Esophagus muscularis mucosa (tissue), 4 donors: Measurements from ENCODE around the gene SLC5A1. TPM values are rescaled to one million over a fixed set of nuclear protein-coding genes. Genes with fewer than 3 reads are reported as not detected.
"Not testable (repeated sequence)": the region's sequence is repeated elsewhere in the genome, so short reads cannot be mapped to it uniquely, and the experiment has no call there.

Source experiments
- DNase-seq: peaks from one replicate; pipeline ENCODE4 v3.0.0-alpha.2; 2017; ENCODE audit errors: extremely low spot score
- H3K27ac ChIP-seq, 4 donors: fragments of 200-600 bp; sonication (generic); replicated peaks in 1 of 4; 1 replicate in 3 of 4; 2 replicates in 1 of 4; pipeline ENCODE4 v1.5.1; 2016 to 2019; ENCODE audit warnings: mild to moderate bottlenecking in 1 of 4
- H3K27me3 ChIP-seq, 4 donors: fragments of 200-600 bp; sonication (generic); one replicate each; pipeline versions ENCODE4 v1.5.1 to v1.6.0; 2016 to 2019
- H3K36me3 ChIP-seq, 4 donors: fragments of 200-600 bp; sonication (generic); one replicate each; pipeline ENCODE4 v1.5.1; 2016 to 2019
- H3K4me1 ChIP-seq, 4 donors: fragments of 200-600 bp; sonication (generic); one replicate each; pipeline ENCODE4 v1.5.1; 2016 to 2019
- H3K4me3 ChIP-seq, 4 donors: fragments of 200-600 bp; sonication (generic); 1 replicate in 2 of 4; 2 replicates in 2 of 4; pipeline ENCODE4 v1.5.1; 2016 to 2019; ENCODE audit warnings: mild to moderate bottlenecking in 4 of 4, moderate library complexity in 1 of 4
- H3K9me3 ChIP-seq, 4 donors: fragments of 200-600 bp; sonication (generic); 1 replicate in 3 of 4; 2 replicates in 1 of 4; pipeline ENCODE4 v1.5.1; 2016 to 2019
- CTCF ChIP-seq, 3 experiments: fragments of 200-600 bp in 2 of 3; fragments of 450-650 bp in 1 of 3; sonication (generic) in 2 of 3; IDR thresholded peaks; one replicate each; pipeline ENCODE4 v1.5.1; 2017 to 2019; ENCODE audit warnings: antibody characterized with exemption in 3 of 3, mild to moderate bottlenecking in 2 of 3, moderate library complexity in 1 of 3
- EP300 ChIP-seq: sonication (generic); formaldehyde crosslinking; IDR thresholded peaks from one replicate; pipeline ENCODE4 v1.6.1; 2017; ENCODE audit warnings: antibody characterized with exemption
- POLR2A ChIP-seq: fragments of 450-650 bp; IDR thresholded peaks from one replicate; pipeline ENCODE4 v1.6.1; 2017; ENCODE audit warnings: antibody characterized with exemption, moderate library complexity, mild to moderate bottlenecking, low read depth
- POLR2AphosphoS5 ChIP-seq, 2 donors: sonication (generic); formaldehyde crosslinking; IDR thresholded peaks; one replicate each; pipeline ENCODE4 v1.6.1; 2017; ENCODE audit warnings: antibody characterized with exemption in 2 of 2
- WGBS: methylation state at CpG from one replicate; pipeline ENCODE4 v1.1.5; 2018; 5-methylcytosine and 5-hydroxymethylcytosine counted together
- intact Hi-C: fragments of 100-400 bp; cut with DNase I; formaldehyde crosslinking; loops from one replicate; pipeline ENCODE4 v1.15.1; 2023
- total RNA-seq, 4 donors: library from RNA; depleted of rRNA; stranded (reverse); fragments of >200 nt; gene quantifications; one replicate each; pipeline versions ENCODE4 v1.1.0 to v1.2.1, GENCODE V29; 2016

Gene SLC5A1
- total RNA-seq, 4 donors from 2014 or later, result 0.11 TPM; not detected in 3

GRCh38 chr22:32130464-32130863, 87.4 kb downstream of the SLC5A1 start:
- WGBS, result 86% methylated on average over 2 of the region's 2 CpGs
- Histone ChIP-seq H3K4me1 (no peaks in the 10 kb centered on the region), H3K27ac (no peak overlapping the region), H3K36me3 (no peaks in the 10 kb centered on the region), H3K27me3 (peaks cover 0 to 32% (median 0%) of the 10 kb centered on the region in 4 donors), H3K9me3 (no peaks in the 10 kb centered on the region), H3K4me3 (no peak overlapping the region)
- intact Hi-C loops, result no loop called here
- TF ChIP-seq CTCF (IDR thresholded peaks at IDR 0.05) (no peak), EP300 (no peak), POLR2AphosphoS5 (IDR thresholded peaks at IDR 0.05) (no peak), POLR2A (no peak)
- peak; percentile 82 for DNase-seq

- no peaks in the 10 kb centered on the region for H3K9me3 ChIP-seq
- H3K27me3 ChIP-seq, result peaks cover 0 to 37% (median 0%) of the 10 kb centered on the region in 4 donors
- intact Hi-C loops, result no loop called here
- DNase-seq, result peak; percentile 81
- H3K36me3 ChIP-seq, result no peaks in the 10 kb centered on the region
- H3K4me1 ChIP-seq, result no peaks in the 10 kb centered on the region
- TF ChIP-seq CTCF (IDR thresholded peaks at IDR 0.05) (no peak), POLR2A (no peak), POLR2AphosphoS5 (IDR thresholded peaks at IDR 0.05) (no peak), EP300 (no peak)
- no peak overlapping the region for H3K27ac ChIP-seq
- no peak overlapping the region for H3K4me3 ChIP-seq
- 93% methylated on average over 11 of the region's 11 CpGs for WGBS
Measured at GRCh38 chr22:32132126-32132525, 89.1 kb downstream of the SLC5A1 start.

GRCh38 chr22:32132783-32133182, 89.7 kb downstream of the SLC5A1 start:
- WGBS, result 100% methylated on average over 1 of the region's 1 CpG
- Histone ChIP-seq H3K4me1 (no peaks in the 10 kb centered on the region), H3K9me3 (no peaks in the 10 kb centered on the region), H3K4me3 (no peak overlapping the region), H3K36me3 (no peaks in the 10 kb centered on the region), H3K27me3 (peaks cover 0 to 42% (median 0%) of the 10 kb centered on the region in 4 donors), H3K27ac (no peak overlapping the region)
- intact Hi-C loops, result no loop called here
- DNase-seq, result no peak
- TF ChIP-seq EP300 (no peak), CTCF (IDR thresholded peaks at IDR 0.05) (no peak), POLR2AphosphoS5 (IDR thresholded peaks at IDR 0.05) (no peak), POLR2A (no peak)

- intact Hi-C loops, H3K36me3 ChIP-seq, H3K27ac ChIP-seq, H3K9me3 ChIP-seq, H3K4me1 ChIP-seq, H3K4me3 ChIP-seq: not testable (repeated sequence)
- DNase-seq, result peak; percentile 29
- peaks cover 0 to 42% (median 0%) of the 10 kb centered on the region in 4 donors for H3K27me3 ChIP-seq
- 82% methylated on average over 14 of the region's 14 CpGs for WGBS
Measured at GRCh38 chr22:32134796-32135195, 91.7 kb downstream of the SLC5A1 start.

GRCh38 chr22:32135958-32136357, 92.9 kb downstream of the SLC5A1 start:
- peak; percentile 68 for DNase-seq
- WGBS, result 80% methylated on average over 3 of the region's 3 CpGs
- H3K27ac ChIP-seq, intact Hi-C loops, H3K4me3 ChIP-seq, H3K9me3 ChIP-seq, H3K4me1 ChIP-seq, H3K36me3 ChIP-seq: not testable (repeated sequence)
- H3K27me3 ChIP-seq, result peaks cover 0 to 42% (median 0%) of the 10 kb centered on the region in 4 donors

GRCh38 chr22:32136881-32137280, 93.8 kb downstream of the SLC5A1 start:
- H3K9me3 ChIP-seq, H3K27ac ChIP-seq, H3K4me1 ChIP-seq, H3K36me3 ChIP-seq, intact Hi-C loops, H3K4me3 ChIP-seq: not testable (repeated sequence)
- DNase-seq, result peak; percentile 74
- H3K27me3 ChIP-seq, result peaks cover 0 to 42% (median 0%) of the 10 kb centered on the region in 4 donors
- WGBS, result 86% methylated on average over 3 of the region's 4 CpGs

- H3K9me3 ChIP-seq, H3K27ac ChIP-seq, H3K4me1 ChIP-seq, H3K36me3 ChIP-seq, intact Hi-C loops: not testable (repeated sequence)
- DNase-seq, result peak; percentile 74
- Histone ChIP-seq H3K27me3 (peaks cover 0 to 35% (median 0%) of the 10 kb centered on the region in 4 donors), H3K4me3 (peak overlapping the region; percentile 26 to 45 (median 32))
- WGBS, result 72% methylated on average over 14 of the region's 16 CpGs
Measured at GRCh38 chr22:32137731-32138324, 94.8 kb downstream of the SLC5A1 start.

- peak overlapping the region in 1 of 4 donors; percentile 35 for H3K4me3 ChIP-seq
- DNase-seq, H3K9me3 ChIP-seq, H3K36me3 ChIP-seq, H3K27ac ChIP-seq, intact Hi-C loops, H3K4me1 ChIP-seq: not testable (repeated sequence)
- WGBS, result 60% methylated on average over 1 of the region's 1 CpG
- H3K27me3 ChIP-seq, result peaks cover 0 to 33% (median 0%) of the 10 kb centered on the region in 4 donors
Measured at GRCh38 chr22:32138576-32138975, 95.5 kb downstream of the SLC5A1 start.
